HepG2 (cell line): ENCODE measurements around the gene GABRG3. TPM values are rescaled to one million over a fixed set of nuclear protein-coding genes. Genes with fewer than 3 reads are reported as not detected.
A peak's percentile ranks its signal among the peaks of the same experiment; 100 is the strongest.

Experiments used
- AHDC1 ChIP-seq: sonication (generic); formaldehyde crosslinking; IDR thresholded peaks from 2 replicates; pipeline ENCODE4 v1.5.1; 2020; ENCODE audit warnings: mild to moderate bottlenecking, missing genetic modification reagents, borderline replicate concordance
- CENPX ChIP-seq: sonication (generic); formaldehyde crosslinking; IDR thresholded peaks from 2 replicates; pipeline ENCODE4 v1.9.0; 2021; ENCODE audit warnings: mild to moderate bottlenecking, missing genetic modification reagents, moderate library complexity
- HIC2 ChIP-seq: sonication (generic); formaldehyde crosslinking; IDR thresholded peaks from 2 replicates; pipeline ENCODE4 v1.9.0; 2022; ENCODE audit warnings: low read depth, missing genetic modification reagents
- KLF12 ChIP-seq: sonication (generic); formaldehyde crosslinking; IDR thresholded peaks from 2 replicates; pipeline ENCODE4 v1.4.0; 2020; ENCODE audit warnings: missing genetic modification reagents, borderline replicate concordance
- MIER3 ChIP-seq: IDR thresholded peaks from 2 replicates; pipeline ENCODE4 v1.6.1; 2016; ENCODE audit warnings: missing compliant biosample characterization, borderline replicate concordance
- MNT ChIP-seq: fragments of 450-650 bp; IDR thresholded peaks from 2 replicates; pipeline ENCODE4 v1.6.1; 2016
- POLR2A ChIP-seq, 2 experiments: IDR thresholded peaks; 2 replicates each; pipeline ENCODE4 v1.6.1; 2011; ENCODE audit warnings: low read depth in 2 of 2, low read length in 2 of 2, mild to moderate bottlenecking in 1 of 2, moderate library complexity in 1 of 2; ENCODE audit not compliant: insufficient read depth in 1 of 2
- SP140L ChIP-seq: sonication (generic); formaldehyde crosslinking; IDR thresholded peaks from 2 replicates; pipeline ENCODE4 v1.4.0; 2020; ENCODE audit warnings: missing genetic modification reagents, borderline replicate concordance
- TBX2 ChIP-seq: sonication (generic); formaldehyde crosslinking; IDR thresholded peaks from 2 replicates; pipeline ENCODE4 v1.5.0; 2020; ENCODE audit warnings: missing genetic modification reagents, mild to moderate bottlenecking, borderline replicate concordance
- WIZ ChIP-seq: sonication (generic); formaldehyde crosslinking; IDR thresholded peaks from 2 replicates; pipeline ENCODE4 v1.5.1; 2020; ENCODE audit warnings: mild to moderate bottlenecking, missing genetic modification reagents
- ZNF138 ChIP-seq: sonication (generic); formaldehyde crosslinking; IDR thresholded peaks from 2 replicates; pipeline ENCODE4 v1.5.0; 2020; ENCODE audit warnings: mild to moderate bottlenecking, low read depth, missing genetic modification reagents
- ZNF207 ChIP-seq: fragments of 450-650 bp; IDR thresholded peaks from 2 replicates; pipeline ENCODE4 v1.6.1; 2016; ENCODE audit warnings: antibody characterized with exemption, borderline replicate concordance
- ZNF224 ChIP-seq: sonication (generic); formaldehyde crosslinking; IDR thresholded peaks from 2 replicates; pipeline ENCODE4 v1.5.0; 2020; ENCODE audit warnings: mild to moderate bottlenecking, missing genetic modification reagents
- ZNF263 ChIP-seq: sonication (generic); formaldehyde crosslinking; IDR thresholded peaks from 2 replicates; pipeline ENCODE4 v1.4.0; 2020; ENCODE audit warnings: missing genetic modification reagents
- polyA plus RNA-seq, 8 experiments: library from polyadenylated mRNA; depleted of rRNA in 3 of 8; stranded (reverse) in 7 of 8; unstranded in 1 of 8; fragments of >200 nt; fragmentation: Illumina TruSeq in 4 of 8; extraction: Trizol in 4 of 8; gene quantifications; 2 replicates each; pipeline versions ENCODE4 v1.2.1 to v1.2.3, GENCODE V29; 2011 to 2016; ENCODE audit warnings: low read depth in 4 of 8, missing spikeins in 1 of 8, mixed read lengths in 1 of 8; ENCODE audit not compliant: insufficient read depth in 1 of 8
- total RNA-seq, 5 experiments: library from RNA; depleted of rRNA; stranded (reverse); fragments of >200 nt; fragmentation: Illumina TruSeq; extraction: Trizol; gene quantifications; 2 replicates each; pipeline ENCODE4 v1.2.3, GENCODE V29; 2016; ENCODE audit warnings: low read depth in 1 of 5
- TF ChIP-seq, protein P1 (sequence below): sonication (generic); formaldehyde crosslinking; IDR thresholded peaks from 2 replicates; pipeline ENCODE4 v1.4.0; 2020; ENCODE audit warnings: missing genetic modification reagents

The GABRG3 gene
- total and polyA plus RNA-seq, 2 of the 13 experiments (the other 11 are each of a cell fraction or from before 2014, with no cell fraction given): not detected

DNA sequence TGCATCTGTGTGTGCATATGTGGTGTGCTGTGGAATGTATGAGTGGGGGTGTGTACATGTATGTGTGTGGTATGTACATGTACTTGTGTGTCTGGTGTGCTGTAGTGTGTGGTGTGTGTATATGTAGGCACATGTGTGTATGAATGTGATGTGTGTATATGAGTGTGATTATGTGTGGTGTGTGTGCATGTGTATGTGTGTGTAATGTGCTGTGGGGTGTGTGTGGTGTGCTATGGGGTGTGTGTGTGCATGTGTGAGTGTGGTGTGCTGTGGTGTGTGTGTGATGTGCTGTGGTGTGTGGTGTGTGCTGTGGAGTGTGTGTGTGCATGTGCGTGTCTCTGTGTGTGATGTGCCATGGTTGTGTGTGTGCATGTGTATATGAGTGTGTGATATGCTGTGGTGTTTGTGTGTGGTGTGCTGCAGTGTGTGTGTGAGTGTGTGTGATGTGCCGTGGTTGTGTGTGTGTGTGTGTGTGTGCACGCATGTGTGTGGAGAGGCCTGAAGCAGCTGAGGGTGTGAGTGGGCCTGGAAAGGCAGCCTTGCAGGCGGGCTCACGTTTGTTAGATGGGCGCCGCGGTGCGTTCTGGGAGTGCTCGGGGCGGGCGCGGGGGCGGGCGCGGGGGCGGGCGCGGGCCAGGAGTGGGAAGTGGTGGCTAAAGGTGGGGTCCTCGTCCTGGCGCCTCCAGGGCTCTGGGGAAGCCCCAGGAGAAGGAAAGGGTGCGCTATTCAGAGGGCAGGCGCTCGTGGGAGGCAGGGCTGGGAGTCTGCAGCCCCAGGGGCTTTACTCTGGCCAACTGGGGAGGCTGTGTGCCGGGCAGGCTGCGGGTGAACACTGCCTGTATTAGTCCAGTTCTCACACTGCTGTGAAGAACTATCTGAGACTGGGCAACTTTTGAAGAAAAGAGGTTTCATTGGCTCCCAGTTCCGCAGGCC is 116.9 kb downstream of the GABRG3 start (continued):
- TF ChIP-seq AHDC1 (CRISPR knock-in tag) (no peak), ZNF263 (CRISPR knock-in tag) (no peak), ZNF224 (no peak), TBX2 (no peak), WIZ (no peak), POLR2A (IDR thresholded peaks at IDR 0.05; ENCODE audit: insufficient read depth in 1 of 2, low read depth in 2 of 2, low read length in 2 of 2) (no peak), MNT (peak; percentile 48), SP140L (CRISPR knock-in tag) (no peak), CENPX (CRISPR knock-in tag) (no peak), MIER3 (CRISPR knock-in tag) (no peak), KLF12 (CRISPR knock-in tag) (no peak), HIC2 (no peak), ZNF138 (CRISPR knock-in tag) (no peak), ZNF207 (0 out of 2 replicates have a peak, but pooled peaks have one; percentile 33)
- TF ChIP-seq, protein P1, sequence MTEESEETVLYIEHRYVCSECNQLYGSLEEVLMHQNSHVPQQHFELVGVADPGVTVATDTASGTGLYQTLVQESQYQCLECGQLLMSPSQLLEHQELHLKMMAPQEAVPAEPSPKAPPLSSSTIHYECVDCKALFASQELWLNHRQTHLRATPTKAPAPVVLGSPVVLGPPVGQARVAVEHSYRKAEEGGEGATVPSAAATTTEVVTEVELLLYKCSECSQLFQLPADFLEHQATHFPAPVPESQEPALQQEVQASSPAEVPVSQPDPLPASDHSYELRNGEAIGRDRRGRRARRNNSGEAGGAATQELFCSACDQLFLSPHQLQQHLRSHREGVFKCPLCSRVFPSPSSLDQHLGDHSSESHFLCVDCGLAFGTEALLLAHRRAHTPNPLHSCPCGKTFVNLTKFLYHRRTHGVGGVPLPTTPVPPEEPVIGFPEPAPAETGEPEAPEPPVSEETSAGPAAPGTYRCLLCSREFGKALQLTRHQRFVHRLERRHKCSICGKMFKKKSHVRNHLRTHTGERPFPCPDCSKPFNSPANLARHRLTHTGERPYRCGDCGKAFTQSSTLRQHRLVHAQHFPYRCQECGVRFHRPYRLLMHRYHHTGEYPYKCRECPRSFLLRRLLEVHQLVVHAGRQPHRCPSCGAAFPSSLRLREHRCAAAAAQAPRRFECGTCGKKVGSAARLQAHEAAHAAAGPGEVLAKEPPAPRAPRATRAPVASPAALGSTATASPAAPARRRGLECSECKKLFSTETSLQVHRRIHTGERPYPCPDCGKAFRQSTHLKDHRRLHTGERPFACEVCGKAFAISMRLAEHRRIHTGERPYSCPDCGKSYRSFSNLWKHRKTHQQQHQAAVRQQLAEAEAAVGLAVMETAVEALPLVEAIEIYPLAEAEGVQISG (CRISPR knock-in tag): no peak
